Karpas-422 (cell line): ENCODE data around the gene MYEOV. TPM values are rescaled to one million over a fixed set of nuclear protein-coding genes. Genes with fewer than 3 reads are reported as not detected.

Source experiments
- DNase-seq: peaks from one replicate; pipeline ENCODE4 v3.0.0-alpha.2; 2015
- H2AFZ ChIP-seq: fragments of 200-600 bp; sonication (generic); 2 replicates; pipeline ENCODE4 v1.6.1; 2014; ENCODE audit warnings: antibody characterized with exemption, low read length, mixed read lengths
- H3K27ac ChIP-seq: fragments of 200-600 bp; sonication (generic); 2 replicates; pipeline ENCODE4 v1.5.1; 2014; ENCODE audit warnings: mild to moderate bottlenecking, low read length, moderate library complexity
- H3K27me3 ChIP-seq: fragments of 200-600 bp; sonication (generic); 2 replicates; pipeline ENCODE4 v1.6.1; 2014; ENCODE audit warnings: low read length, mixed read lengths
- H3K36me3 ChIP-seq: fragments of 200-600 bp; sonication (generic); 2 replicates; pipeline ENCODE4 v1.6.1; 2014; ENCODE audit warnings: low read length, mixed read lengths; ENCODE audit not compliant: insufficient read depth
- H3K4me1 ChIP-seq: fragments of 200-600 bp; sonication (generic); 2 replicates; pipeline ENCODE4 v1.6.1; 2014; ENCODE audit warnings: mild to moderate bottlenecking, low read length, mixed read lengths
- H3K4me2 ChIP-seq: fragments of 200-600 bp; sonication (generic); 2 replicates; pipeline ENCODE4 v1.6.1; 2014; ENCODE audit warnings: low read length, low read depth, mild to moderate bottlenecking; ENCODE audit not compliant: poor library complexity, severe bottlenecking
- H3K4me3 ChIP-seq: fragments of 200-600 bp; sonication (generic); 2 replicates; pipeline ENCODE4 v1.5.1; 2014; ENCODE audit warnings: mild to moderate bottlenecking, antibody characterized with exemption, low read length, mixed read lengths
- H3K79me2 ChIP-seq: fragments of 200-600 bp; sonication (generic); 2 replicates; pipeline ENCODE4 v1.6.1; 2014; ENCODE audit warnings: mild to moderate bottlenecking, low read length, mixed read lengths
- H3K9ac ChIP-seq: fragments of 200-600 bp; sonication (generic); 2 replicates; pipeline ENCODE4 v1.6.0; 2014; ENCODE audit warnings: low read length
- H3K9me2 ChIP-seq: fragments of 200-600 bp; sonication (generic), shearing (Covaris generic); replicated peaks from 2 replicates; pipeline ENCODE4 v1.6.0; 2014; ENCODE audit warnings: mild to moderate bottlenecking, low read length, moderate library complexity; ENCODE audit not compliant: insufficient read depth
- H3K9me3 ChIP-seq: fragments of 300-700, 200-600 bp; sonication (generic); 2 replicates; pipeline ENCODE4 v1.6.1; 2014; ENCODE audit warnings: low read length, mixed read lengths
- H4K20me1 ChIP-seq: fragments of 200-600 bp; sonication (generic); 2 replicates; pipeline ENCODE4 v1.6.1; 2014; ENCODE audit warnings: mild to moderate bottlenecking, antibody characterized with exemption, low read length, low read depth; ENCODE audit not compliant: insufficient read depth
- total RNA-seq: library from RNA; depleted of rRNA; stranded (reverse); fragments of >200 nt; shearing (Covaris generic); gene quantifications from 2 replicates; pipeline ENCODE4 v1.2.3, GENCODE V29; 2014; ENCODE audit warnings: low replicate concordance

MYEOV gene
- total RNA-seq, 1 experiment from 2014 or later = 0.22 TPM

GRCh38 chr11:69277074-69277809 lies 16.7 kb upstream of the MYEOV start:
- Histone ChIP-seq H3K27me3 (no peaks in the 10 kb centered on the region), H3K9me3 (no peaks in the 10 kb centered on the region), H3K4me2 (no peak overlapping the region), H3K4me1 (no peaks in the 10 kb centered on the region), H3K79me2 (no peaks in the 10 kb centered on the region), H2AFZ (no peak overlapping the region), H3K9me2 (no peaks in the 10 kb centered on the region), H3K9ac (no peak overlapping the region), H4K20me1 (no peaks in the 10 kb centered on the region), H3K36me3 (no peaks in the 10 kb centered on the region), H3K4me3 (no peak overlapping the region), H3K27ac (no peak overlapping the region)
- DNase-seq = no peak

DNA sequence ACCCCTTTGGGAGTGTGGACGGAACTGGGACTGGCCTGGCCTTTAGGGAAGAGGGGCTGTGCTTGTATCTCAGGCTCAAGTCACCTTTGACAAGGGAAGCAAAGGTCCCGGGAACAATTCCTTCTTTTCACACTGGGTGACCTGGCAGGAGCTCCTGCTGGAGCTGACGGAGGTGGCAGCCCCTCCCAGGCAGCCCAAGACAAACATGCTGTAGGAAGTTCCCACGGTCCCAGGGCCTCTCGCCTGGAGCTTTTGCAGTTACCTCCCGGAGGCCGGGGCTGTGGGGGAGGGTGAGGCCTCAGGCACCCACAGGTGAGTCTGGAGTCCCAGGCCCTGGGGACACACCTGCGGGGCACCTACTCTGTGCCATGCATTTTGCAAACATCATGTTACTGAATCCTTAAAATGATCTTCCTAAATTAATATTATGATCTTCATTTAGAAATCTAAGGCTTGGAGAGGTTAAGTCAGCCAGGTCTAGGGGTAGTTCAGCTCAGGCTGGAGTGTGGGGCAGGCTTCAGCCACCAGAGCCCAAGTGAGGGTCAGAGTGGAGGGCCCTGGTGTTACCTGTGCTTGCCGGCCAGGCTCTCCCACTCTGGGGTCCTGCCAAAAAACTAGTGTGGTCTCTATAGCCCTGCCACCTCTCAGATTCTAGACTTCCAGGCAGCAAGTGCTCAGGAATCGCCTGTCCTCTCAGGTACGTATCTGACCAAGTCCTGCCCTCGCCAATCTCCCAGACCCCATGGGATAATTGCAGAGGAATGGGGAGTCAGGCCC lies 15.7 kb upstream of the MYEOV start:
- no peaks in the 10 kb centered on the region for H3K79me2 ChIP-seq
- H3K9ac ChIP-seq = no peak overlapping the region
- H4K20me1 ChIP-seq = no peaks in the 10 kb centered on the region
- H3K27me3 ChIP-seq = no peaks in the 10 kb centered on the region
- no peaks in the 10 kb centered on the region for H3K4me1 ChIP-seq
- H3K27ac ChIP-seq = no peak overlapping the region
- H3K9me3 ChIP-seq = no peaks in the 10 kb centered on the region
- no peak overlapping the region for H3K4me3 ChIP-seq
- H3K4me2 ChIP-seq = no peak overlapping the region
- DNase-seq = no peak
- no peak overlapping the region for H2AFZ ChIP-seq
- H3K9me2 ChIP-seq = no peaks in the 10 kb centered on the region
- no peaks in the 10 kb centered on the region for H3K36me3 ChIP-seq

- no peaks in the 10 kb centered on the region for H4K20me1 ChIP-seq
- no peaks in the 10 kb centered on the region for H3K36me3 ChIP-seq
- H3K27me3 ChIP-seq = no peaks in the 10 kb centered on the region
- H3K4me1 ChIP-seq = no peaks in the 10 kb centered on the region
- H3K9me2 ChIP-seq = no peaks in the 10 kb centered on the region
- H3K79me2 ChIP-seq = no peaks in the 10 kb centered on the region
- H3K9me3 ChIP-seq = no peaks in the 10 kb centered on the region
- no peak overlapping the region for H3K27ac ChIP-seq
- H3K4me2 ChIP-seq = no peak overlapping the region
- no peak overlapping the region for H3K9ac ChIP-seq
- no peak overlapping the region for H2AFZ ChIP-seq
- no peak overlapping the region for H3K4me3 ChIP-seq
- no peak for DNase-seq
Measured at GRCh38 chr11:69280451-69280850, 13.5 kb upstream of the MYEOV start.

GRCh38 chr11:69280994-69281393 lies 13.0 kb upstream of the MYEOV start:
- H3K27ac ChIP-seq = no peak overlapping the region
- H4K20me1 ChIP-seq = no peaks in the 10 kb centered on the region
- H3K27me3 ChIP-seq = no peaks in the 10 kb centered on the region
- DNase-seq = no peak
- no peaks in the 10 kb centered on the region for H3K4me1 ChIP-seq
- no peak overlapping the region for H3K9ac ChIP-seq
- H3K9me2 ChIP-seq = no peaks in the 10 kb centered on the region
- H3K79me2 ChIP-seq = no peaks in the 10 kb centered on the region
- H3K9me3 ChIP-seq = no peaks in the 10 kb centered on the region
- no peak overlapping the region for H2AFZ ChIP-seq
- H3K4me2 ChIP-seq = no peak overlapping the region
- no peak overlapping the region for H3K4me3 ChIP-seq
- H3K36me3 ChIP-seq = no peaks in the 10 kb centered on the region

DNA sequence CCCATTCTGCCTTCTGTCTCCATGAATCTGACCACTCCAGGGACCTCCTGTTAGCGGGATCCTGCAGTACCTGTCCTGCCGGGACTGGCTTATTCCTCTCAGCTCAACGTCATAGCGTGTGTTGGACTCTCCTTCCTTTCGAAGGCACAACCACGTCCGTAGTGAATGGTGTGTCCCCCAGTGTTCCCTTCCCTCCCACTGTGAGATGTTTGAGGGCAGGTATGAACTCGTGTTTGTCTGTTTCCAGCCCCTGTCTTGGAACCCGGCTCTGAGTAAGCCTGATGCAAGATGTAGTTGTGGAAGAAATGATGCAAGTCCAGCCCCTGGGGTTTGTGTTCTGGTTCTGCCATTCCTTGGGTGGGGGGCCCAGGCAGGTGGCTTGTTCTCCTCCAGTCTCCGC lies 10.5 kb upstream of the MYEOV start:
- no peaks in the 10 kb centered on the region for H3K36me3 ChIP-seq
- H3K9ac ChIP-seq = no peak overlapping the region
- no peak overlapping the region for H2AFZ ChIP-seq
- H3K27ac ChIP-seq = no peak overlapping the region
- no peaks in the 10 kb centered on the region for H3K9me3 ChIP-seq
- no peaks in the 10 kb centered on the region for H3K9me2 ChIP-seq
- H3K27me3 ChIP-seq = no peaks in the 10 kb centered on the region
- no peaks in the 10 kb centered on the region for H3K4me1 ChIP-seq
- no peak overlapping the region for H3K4me2 ChIP-seq
- no peak for DNase-seq
- no peaks in the 10 kb centered on the region for H4K20me1 ChIP-seq
- no peak overlapping the region for H3K4me3 ChIP-seq
- H3K79me2 ChIP-seq = no peaks in the 10 kb centered on the region

GRCh38 chr11:69284081-69284511 lies 9.9 kb upstream of the MYEOV start:
- Histone ChIP-seq H3K79me2 (no peaks in the 10 kb centered on the region), H3K4me2 (no peak overlapping the region), H3K9ac (no peak overlapping the region), H3K4me1 (no peaks in the 10 kb centered on the region), H4K20me1 (no peaks in the 10 kb centered on the region), H3K27me3 (no peaks in the 10 kb centered on the region), H2AFZ (no peak overlapping the region), H3K9me2 (no peaks in the 10 kb centered on the region), H3K27ac (no peak overlapping the region), H3K9me3 (no peaks in the 10 kb centered on the region), H3K4me3 (no peak overlapping the region), H3K36me3 (no peaks in the 10 kb centered on the region)
- no peak for DNase-seq

- Histone ChIP-seq H3K4me2 (no peak overlapping the region), H4K20me1 (no peaks in the 10 kb centered on the region), H3K4me3 (no peak overlapping the region), H2AFZ (no peak overlapping the region), H3K9ac (no peak overlapping the region), H3K36me3 (no peaks in the 10 kb centered on the region), H3K27me3 (no peaks in the 10 kb centered on the region), H3K9me2 (no peaks in the 10 kb centered on the region), H3K79me2 (no peaks in the 10 kb centered on the region), H3K9me3 (no peaks in the 10 kb centered on the region), H3K27ac (no peak overlapping the region), H3K4me1 (no peaks in the 10 kb centered on the region)
- DNase-seq = no peak
Measured at GRCh38 chr11:69285091-69285490, 8.9 kb upstream of the MYEOV start.

GRCh38 chr11:69285766-69286165 lies 8.2 kb upstream of the MYEOV start:
- no peak for DNase-seq
- Histone ChIP-seq H3K9ac (no peak overlapping the region), H3K4me3 (no peak overlapping the region), H3K4me2 (no peak overlapping the region), H3K9me2 (no peaks in the 10 kb centered on the region), H3K4me1 (no peaks in the 10 kb centered on the region), H3K9me3 (no peaks in the 10 kb centered on the region), H3K27ac (no peak overlapping the region), H3K27me3 (no peaks in the 10 kb centered on the region), H2AFZ (no peak overlapping the region), H4K20me1 (no peaks in the 10 kb centered on the region), H3K79me2 (no peaks in the 10 kb centered on the region), H3K36me3 (no peaks in the 10 kb centered on the region)
